Measurements from ENCODE around the gene CLIC1. TPM values are rescaled to one million over a fixed set of nuclear protein-coding genes. Genes with fewer than 3 reads are reported as not detected.

CLIC1 gene
- total and polyA plus RNA-seq, 10 of the 15 experiments (the other 5 are each of a cell fraction or from before 2014, with no cell fraction given): 446 to 1,266 (median 636) TPM

DNA sequence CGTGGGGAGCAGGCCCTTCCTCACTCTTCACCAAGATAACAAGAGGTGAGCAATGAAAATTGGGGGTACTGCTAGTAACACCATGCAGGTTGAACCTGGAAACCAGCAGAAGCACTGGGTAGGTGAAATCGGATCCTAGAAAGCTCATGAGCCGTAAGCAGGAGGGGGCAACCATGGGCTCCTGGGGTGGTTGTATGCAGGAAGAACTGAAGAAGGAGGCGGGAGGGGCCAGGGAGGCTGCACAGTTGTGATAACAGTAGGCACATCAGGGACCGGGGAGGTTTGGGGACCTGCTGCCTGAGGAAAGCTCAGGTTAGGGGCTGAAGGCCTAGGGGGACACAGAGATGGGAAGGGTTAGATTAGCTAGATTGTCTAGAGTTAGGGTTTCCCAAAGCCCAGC, 49.8 kb downstream of the CLIC1 start:
- H3K9me3 ChIP-seq (replicated peaks; ENCODE audit: control insufficient read depth, insufficient read depth, low read length): no peaks in the 10 kb centered on the region
- BruUV-seq (replicated peaks): no TSS peak
- CTCF ChIA-PET: interaction anchor here (0.8 to 1.2 kb wide), 3 partner anchors 9 to 83 kb away, joined by 3 to 4 read pairs (median 3); no protein-coding TSS in a partner anchor
- TF ChIP-seq, protein P1, sequence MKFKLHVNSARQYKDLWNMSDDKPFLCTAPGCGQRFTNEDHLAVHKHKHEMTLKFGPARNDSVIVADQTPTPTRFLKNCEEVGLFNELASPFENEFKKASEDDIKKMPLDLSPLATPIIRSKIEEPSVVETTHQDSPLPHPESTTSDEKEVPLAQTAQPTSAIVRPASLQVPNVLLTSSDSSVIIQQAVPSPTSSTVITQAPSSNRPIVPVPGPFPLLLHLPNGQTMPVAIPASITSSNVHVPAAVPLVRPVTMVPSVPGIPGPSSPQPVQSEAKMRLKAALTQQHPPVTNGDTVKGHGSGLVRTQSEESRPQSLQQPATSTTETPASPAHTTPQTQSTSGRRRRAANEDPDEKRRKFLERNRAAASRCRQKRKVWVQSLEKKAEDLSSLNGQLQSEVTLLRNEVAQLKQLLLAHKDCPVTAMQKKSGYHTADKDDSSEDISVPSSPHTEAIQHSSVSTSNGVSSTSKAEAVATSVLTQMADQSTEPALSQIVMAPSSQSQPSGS (IDR thresholded peaks at IDR 0.05; ENCODE audit: low read length): no peak
- no peak for TF ChIP-seq STAT3 (IDR thresholded peaks at IDR 0.05; ENCODE audit: low read depth, low read length)
- TF ChIP-seq, protein P2, sequence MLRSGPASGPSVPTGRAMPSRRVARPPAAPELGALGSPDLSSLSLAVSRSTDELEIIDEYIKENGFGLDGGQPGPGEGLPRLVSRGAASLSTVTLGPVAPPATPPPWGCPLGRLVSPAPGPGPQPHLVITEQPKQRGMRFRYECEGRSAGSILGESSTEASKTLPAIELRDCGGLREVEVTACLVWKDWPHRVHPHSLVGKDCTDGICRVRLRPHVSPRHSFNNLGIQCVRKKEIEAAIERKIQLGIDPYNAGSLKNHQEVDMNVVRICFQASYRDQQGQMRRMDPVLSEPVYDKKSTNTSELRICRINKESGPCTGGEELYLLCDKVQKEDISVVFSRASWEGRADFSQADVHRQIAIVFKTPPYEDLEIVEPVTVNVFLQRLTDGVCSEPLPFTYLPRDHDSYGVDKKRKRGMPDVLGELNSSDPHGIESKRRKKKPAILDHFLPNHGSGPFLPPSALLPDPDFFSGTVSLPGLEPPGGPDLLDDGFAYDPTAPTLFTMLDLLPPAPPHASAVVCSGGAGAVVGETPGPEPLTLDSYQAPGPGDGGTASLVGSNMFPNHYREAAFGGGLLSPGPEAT (IDR thresholded peaks at IDR 0.05; ENCODE audit: low read depth): no peak
- TF ChIP-seq RUNX3 (IDR thresholded peaks at IDR 0.05; ENCODE audit: low read length): no peak
- SMC1A ChIA-PET (ENCODE audit: uncharacterized antibody, unreplicated experiment): interaction anchor here (1.0 to 1.2 kb wide), 2 partner anchors 33 to 232 kb away, joined by 3 read pairs; no protein-coding TSS in a partner anchor
- ATAC-seq (no peak), FAIRE-seq (no peak), DNase-seq (ENCODE audit: low read depth, low spot score) (no peak)
- no peak overlapping the region for H3K4me3 ChIP-seq
- no peaks in the 10 kb centered on the region for H3K4me1 ChIP-seq (ENCODE audit: control insufficient read depth, insufficient read depth, low read length)
- in situ Hi-C loops (cut with MboI) (no loop called here), intact Hi-C loops (cut with micrococcal nuclease; ENCODE audit: unreplicated experiment) (no loop called here)
- no peaks in the 10 kb centered on the region for H3K79me2 ChIP-seq (ENCODE audit: control insufficient read depth, insufficient read depth, low read length)
- POLR2A ChIA-PET: no interaction called here
- H2AFZ ChIP-seq (ENCODE audit: control insufficient read depth, low read depth, low read length): no peak overlapping the region
- peaks cover 7 to 30% of the 10 kb centered on the region in 2 experiments; a peak in 3 of 4 replicates for H3K36me3 ChIP-seq (ENCODE audit: control insufficient read depth in 2 of 2, insufficient read depth in 2 of 2, low read length in 1 of 2)
- RAD21 ChIA-PET (ENCODE audit: unreplicated experiment): no interaction called here
- no peak overlapping the region for H3K4me2 ChIP-seq (ENCODE audit: control insufficient read depth, insufficient read depth)
- no peak overlapping the region for H3K9ac ChIP-seq (ENCODE audit: control insufficient read depth, insufficient read depth, low read length)
- 96% methylated on average over 5 of the region's 5 CpGs for WGBS (ENCODE audit: insufficient coverage, insufficient replicate concordance, low lambda C conversion rate, missing lambda C conversion rate)
- H3K27me3 ChIP-seq (replicated peaks in 1 of 2; ENCODE audit: control insufficient read depth in 2 of 2, insufficient read depth in 2 of 2, low read length in 1 of 2): no peaks in the 10 kb centered on the region
- no peak overlapping the region for H3K27ac ChIP-seq (ENCODE audit: control insufficient read depth, insufficient read depth)
- H4K20me1 ChIP-seq (ENCODE audit: control insufficient read depth, insufficient read depth): no peaks in the 10 kb centered on the region

Measured in GM12878 (cell line).